Sciatic nerve (tissue), 2 donors: ENCODE measurements around the gene CAB39. TPM values are rescaled to one million over a fixed set of nuclear protein-coding genes. Genes with fewer than 3 reads are reported as not detected.
A peak's percentile ranks its signal among the peaks of the same experiment; 100 is the strongest.

Source experiments
- ATAC-seq: fragments of 200-7000 bp; cut with Tn5 transposase; one replicate; pipeline ENCODE4 v1.9.1; 2020; ENCODE audit warnings: mild to moderate bottlenecking, moderate library complexity
- DNase-seq: peaks from one replicate; pipeline ENCODE4 v3.0.0-alpha.2; 2020; ENCODE audit warnings: low spot score
- intact Hi-C: fragments of 100-400 bp; cut with DNase I; formaldehyde crosslinking; loops from one replicate; pipeline ENCODE4 v1.14.2; 2022
- total RNA-seq: library from RNA; stranded (reverse); fragmentation: NEBNext Ultra II Directional; extraction: Animal tissue kit (Norgen Biotek cat#: 25700); gene quantifications from one replicate; pipeline ENCODE4 v1.2.1, GENCODE V29; 2021
- donor health status: DM: no; HTN: no; CAD: no.
- donor health status: DM: no; HTN: no; CAD: no.

Gene CAB39
- total RNA-seq, 1 donor from 2014 or later: 59.5 TPM

GRCh38 chr2:230864605-230865306, 152.1 kb downstream of the CAB39 start, which contains the start of gene ITM2C:
TSS of gene ITM2C (plus strand) at chr2:230864942. CDS start at chr2:230865026, 84 bp downstream.
- ATAC-seq (peak; percentile 73), DNase-seq (peak; percentile 79)
- intact Hi-C loops: no loop called here

- ATAC-seq (peak; percentile 4), DNase-seq (no peak)
- intact Hi-C loops: no loop called here
These were observed 152.7 kb downstream of the CAB39 start for GRCh38 chr2:230865307-230865765.

GRCh38 chr2:230865766-230866755, 153.4 kb downstream of the CAB39 start:
- intact Hi-C loops: no loop called here
- no peak for DNase-seq
- peak; percentile 46 for ATAC-seq

GRCh38 chr2:230866756-230867523, 154.3 kb downstream of the CAB39 start:
- no peak for ATAC-seq
- no peak for DNase-seq
- intact Hi-C loops: no loop called here

- no peak for ATAC-seq
- intact Hi-C loops: no loop called here
These were observed 155.7 kb downstream of the CAB39 start for GRCh38 chr2:230868161-230868946.

GRCh38 chr2:230868947-230869913, 156.6 kb downstream of the CAB39 start:
- DNase-seq (no peak), ATAC-seq (no peak)
- intact Hi-C loops: no loop called here

More at GRCh38 chr2:230868161-230868946, 155.7 kb downstream of the CAB39 start:
- DNase-seq: no peak

- intact Hi-C loops: no loop called here
- ATAC-seq: no peak
These were observed 157.4 kb downstream of the CAB39 start for GRCh38 chr2:230869914-230870543.

More at GRCh38 chr2:230869914-230870543, 157.4 kb downstream of the CAB39 start:
- no peak for DNase-seq

Other genes with a start within 250 kb of the CAB39 start
- gene ITM2C, start 152.1 kb downstream of the CAB39 start, total RNA-seq: 136 TPM
- gene GPR55, start 212.4 kb downstream of the CAB39 start, total RNA-seq: 0.18 TPM